Endothelial cell of umbilical vein (primary cell): Measurements from ENCODE around the gene SS18L1. TPM values are rescaled to one million over a fixed set of nuclear protein-coding genes. Genes with fewer than 3 reads are reported as not detected.

ENCODE experiments used
- BruUV-seq: library from RNA; stranded (reverse); fragments of 400-500 nt; replicated peaks from 2 replicates; lab custom pipeline; 2021; lab: Mats Ljungman, UMichigan
- CTCF ChIA-PET: fragments of 300-600, 350-600 bp; sonication (Branson Sonifier 250); formaldehyde crosslinking; loops from one replicate; lab custom pipeline; 2021; ENCODE audit warnings: antibody characterized with exemption, inconsistent platforms; lab: Charles Lee
- POLR2A ChIA-PET: fragments of 300-600, 350-600 bp; sonication (Branson Sonifier 250); formaldehyde crosslinking; loops from one replicate; lab custom pipeline; 2021; ENCODE audit warnings: antibody characterized with exemption, inconsistent platforms; lab: Charles Lee
- DNase-seq: peaks from one replicate; pipeline ENCODE4 v3.0.0-alpha.2; 2011; ENCODE audit warnings: low read depth, low spot score
- FAIRE-seq: peaks from 2 replicates; lab custom pipeline; 2011; peaks lifted over from hg19 to GRCh38; lab: Jason Lieb, UNC
- H2AFZ ChIP-seq: 2 replicates; pipeline ENCODE4 v1.6.0; 2012; ENCODE audit warnings: low read depth, low read length, control low read depth, inconsistent platforms
- H3K27ac ChIP-seq: 2 replicates; pipeline ENCODE4 v1.5.1; 2011; ENCODE audit warnings: low read depth, mild to moderate bottlenecking, control low read depth, low read length, moderate library complexity; ENCODE audit not compliant: insufficient read depth
- H3K27me3 ChIP-seq, 2 experiments: 2 replicates each; pipeline versions ENCODE4 v1.6.0 to v1.6.1; 2011; ENCODE audit warnings: low read length in 2 of 2, mixed read lengths in 1 of 2; ENCODE audit not compliant: control insufficient read depth in 2 of 2, insufficient read depth in 2 of 2
- H3K36me3 ChIP-seq, 2 experiments: 2 replicates in 1 of 2; 3 replicates in 1 of 2; pipeline ENCODE4 v1.5.1; 2011; ENCODE audit warnings: low read length in 2 of 2, mild to moderate bottlenecking in 1 of 2, moderate library complexity in 1 of 2; ENCODE audit not compliant: control insufficient read depth in 2 of 2, insufficient read depth in 2 of 2; ENCODE audit errors: extremely low read depth in 1 of 2
- H3K4me1 ChIP-seq: 3 replicates; pipeline ENCODE4 v1.5.1; 2011; ENCODE audit warnings: mild to moderate bottlenecking, low read length; ENCODE audit not compliant: control insufficient read depth, insufficient read depth; ENCODE audit errors: extremely low read depth
- H3K4me2 ChIP-seq: 2 replicates; pipeline ENCODE4 v1.6.1; 2011; ENCODE audit warnings: low read length, control low read depth, mixed read lengths; ENCODE audit not compliant: insufficient read depth
- H3K4me3 ChIP-seq, 3 experiments: fragments of 200-600 bp in 1 of 3; sonication (generic), shearing (Covaris generic) in 1 of 3; replicated peaks in 1 of 3; 2 replicates each; pipeline ENCODE4 v1.5.1; 2011 to 2016; ENCODE audit warnings: control low read depth in 3 of 3, low read length in 3 of 3, mild to moderate bottlenecking in 2 of 3, inconsistent platforms in 1 of 3, low read depth in 1 of 3, moderate library complexity in 1 of 3; ENCODE audit not compliant: insufficient read depth in 1 of 3
- H3K79me2 ChIP-seq: 2 replicates; pipeline ENCODE4 v1.6.0; 2012; ENCODE audit warnings: low read length, inconsistent platforms; ENCODE audit not compliant: control insufficient read depth, insufficient read depth
- H3K9ac ChIP-seq: replicated peaks from 2 replicates; pipeline ENCODE3; 2011; ENCODE audit warnings: low read length, control low read depth; ENCODE audit not compliant: insufficient read depth; ENCODE audit errors: extremely low read depth
- H3K9me1 ChIP-seq: replicated peaks from 3 replicates; pipeline ENCODE4 v1.6.0; 2011; ENCODE audit warnings: mild to moderate bottlenecking, low read length; ENCODE audit not compliant: control insufficient read depth, insufficient read depth; ENCODE audit errors: extremely low read depth
- H3K9me3 ChIP-seq: replicated peaks from 2 replicates; pipeline ENCODE4 v1.5.1; 2012; ENCODE audit warnings: low read length, inconsistent platforms; ENCODE audit not compliant: control insufficient read depth, insufficient read depth
- H4K20me1 ChIP-seq: replicated peaks from 2 replicates; pipeline ENCODE3; 2011; ENCODE audit warnings: mild to moderate bottlenecking, low read length; ENCODE audit not compliant: control insufficient read depth, insufficient read depth; ENCODE audit errors: extremely low read depth
- CTCF ChIP-seq, 2 donors: IDR thresholded peaks; 1 replicate in 1 of 2; 2 replicates in 1 of 2; pipeline ENCODE4 v1.5.1; 2011; ENCODE audit warnings: low read length in 2 of 2, mild to moderate bottlenecking in 2 of 2, moderate library complexity in 2 of 2, control low read depth in 1 of 2, inconsistent platforms in 1 of 2, low read depth in 1 of 2; ENCODE audit not compliant: insufficient read depth in 1 of 2; ENCODE audit errors: extremely low read depth in 1 of 2
- EZH2 ChIP-seq: IDR thresholded peaks from 2 replicates; pipeline ENCODE4 v1.6.1; 2012; ENCODE audit warnings: borderline replicate concordance, low read depth, mild to moderate bottlenecking, moderate library complexity, low read length, inconsistent platforms; ENCODE audit not compliant: severe bottlenecking
- FOS ChIP-seq: IDR thresholded peaks from 2 replicates; pipeline ENCODE4 v1.6.1; 2011; ENCODE audit warnings: mild to moderate bottlenecking, low read length, moderate library complexity, borderline replicate concordance; ENCODE audit not compliant: insufficient read depth
- GATA2 ChIP-seq: IDR thresholded peaks from 2 replicates; pipeline ENCODE4 v1.7.0; 2011; ENCODE audit warnings: low read depth, mild to moderate bottlenecking, moderate library complexity, mixed read lengths, low read length; ENCODE audit not compliant: insufficient read length, insufficient read depth
- JUN ChIP-seq: IDR thresholded peaks from 2 replicates; pipeline ENCODE4 v1.6.1; 2011; ENCODE audit warnings: borderline replicate concordance, low read depth; ENCODE audit not compliant: insufficient read length, insufficient read depth
- MAX ChIP-seq: IDR thresholded peaks from 2 replicates; pipeline ENCODE4 v1.6.1; 2011; ENCODE audit not compliant: insufficient read depth, insufficient read length
- MYC ChIP-seq: IDR thresholded peaks from one replicate; pipeline ENCODE4 v1.6.1; 2011; ENCODE audit warnings: mild to moderate bottlenecking, low read depth, low read length
- POLR2A ChIP-seq: IDR thresholded peaks from 2 replicates; pipeline ENCODE4 v1.6.1; 2012; ENCODE audit warnings: low read depth, mild to moderate bottlenecking, control low read depth, low read length
- POLR2AphosphoS5 ChIP-seq: IDR thresholded peaks from 2 replicates; pipeline ENCODE4 v1.6.1; 2012; ENCODE audit warnings: low read depth, mild to moderate bottlenecking, control low read depth, low read length, moderate library complexity; ENCODE audit not compliant: insufficient read depth
- dilution Hi-C: fragments of 300-500 bp; cut with MboI; formaldehyde crosslinking; loops from one replicate; pipeline ENCODE4 v1.15.0; 2019; ENCODE audit warnings: low sequenced_read_pairs; ENCODE audit not compliant: extremely low pct_ligation_motif_present
- intact Hi-C: fragments of 100-400 bp; cut with micrococcal nuclease; formaldehyde crosslinking; loops from one replicate; pipeline ENCODE4 v1.10.0; 2022
- polyA plus RNA-seq, 4 experiments: library from polyadenylated mRNA; depleted of rRNA in 3 of 4; stranded (reverse) in 3 of 4; unstranded in 1 of 4; fragments of >200 nt; gene quantifications; 2 replicates each; pipeline versions ENCODE4 v1.2.1 to v1.2.3, GENCODE V29; 2011 to 2012; ENCODE audit warnings: missing spikeins in 1 of 4
- total RNA-seq: library from RNA; stranded (reverse); gene quantifications from 2 replicates; pipeline ENCODE4 v1.2.3, GENCODE V29; 2021

SS18L1 gene
- total and polyA plus RNA-seq, 2 donors (not counting 3 experiments of a cell fraction or from before 2014, with no cell fraction given): 15.4 to 21.7 TPM

GRCh38 chr20:62158541-62158940 lies 15.0 kb downstream of the SS18L1 start:
- no peak for DNase-seq
- intact Hi-C loops: no loop called here
- Histone ChIP-seq H3K9ac (no peak overlapping the region), H3K4me2 (no peak overlapping the region), H3K9me3 (no peaks in the 10 kb centered on the region), H3K27ac (no peak overlapping the region), H3K9me1 (no peaks in the 10 kb centered on the region), H3K79me2 (peaks cover 45% of the 10 kb centered on the region), H3K36me3 (peaks cover 11 to 28% of the 10 kb centered on the region in 2 experiments), H2AFZ (no peak overlapping the region), H3K4me1 (no peaks in the 10 kb centered on the region), H4K20me1 (peaks cover 2% of the 10 kb centered on the region), H3K4me3 (no peak overlapping the region), H3K27me3 (no peaks in the 10 kb centered on the region)
- no peak for FAIRE-seq
- POLR2A ChIA-PET: no interaction called here
- CTCF ChIA-PET: no interaction called here
- no peak for TF ChIP-seq GATA2
- no peak for TF ChIP-seq CTCF (IDR thresholded peaks at IDR 0.05; ENCODE audit: extremely low read depth in 1 of 2, insufficient read depth in 1 of 2, low read depth in 1 of 2, low read length in 2 of 2)
- TF ChIP-seq POLR2A: no peak
- dilution Hi-C loops: no loop called here
- no TSS peak for BruUV-seq

GRCh38 chr20:62159052-62159451 lies 15.5 kb downstream of the SS18L1 start:
- FAIRE-seq (no peak), DNase-seq (no peak)
- Histone ChIP-seq H4K20me1 (peaks cover 2% of the 10 kb centered on the region), H2AFZ (no peak overlapping the region), H3K27me3 (no peaks in the 10 kb centered on the region), H3K9ac (no peak overlapping the region), H3K36me3 (peaks cover 11 to 31% of the 10 kb centered on the region in 2 experiments), H3K79me2 (peaks cover 40% of the 10 kb centered on the region), H3K9me1 (no peaks in the 10 kb centered on the region), H3K9me3 (no peaks in the 10 kb centered on the region), H3K4me2 (no peak overlapping the region), H3K4me1 (no peaks in the 10 kb centered on the region), H3K27ac (no peak overlapping the region), H3K4me3 (no peak overlapping the region)
- POLR2A ChIA-PET: no interaction called here
- CTCF ChIA-PET: no interaction called here
- dilution Hi-C loops: no loop called here
- no peak for TF ChIP-seq MYC
- TF ChIP-seq POLR2AphosphoS5: no peak
- no peak for TF ChIP-seq CTCF (IDR thresholded peaks at IDR 0.05; ENCODE audit: extremely low read depth in 1 of 2, insufficient read depth in 1 of 2, low read depth in 1 of 2, low read length in 2 of 2)
- no peak for TF ChIP-seq EZH2
- no peak for TF ChIP-seq GATA2
- no peak for TF ChIP-seq POLR2A
- TF ChIP-seq JUN: no peak
- no peak for TF ChIP-seq MAX
- no peak for TF ChIP-seq FOS
- BruUV-seq: no TSS peak
- intact Hi-C loops: no loop called here
